HepG2 (cell line): ENCODE measurements around the gene XRCC1. TPM values are rescaled to one million over a fixed set of nuclear protein-coding genes. Genes with fewer than 3 reads are reported as not detected.

Experiments used
- ATAC-seq: fragments of 200-7000 bp; cut with Tn5 transposase; 3 replicates; pipeline ENCODE4 v1.9.1; 2020; ENCODE audit warnings: mild to moderate bottlenecking, moderate library complexity
- BruUV-seq: library from RNA; stranded (reverse); fragments of 400-500 nt; replicated peaks from 2 replicates; lab custom pipeline; 2021; lab: Mats Ljungman, UMichigan
- CTCF ChIA-PET: fragments of 300-600 bp; formaldehyde crosslinking; extraction: SDS; loops from one replicate; lab custom pipeline; 2021; ENCODE audit warnings: low total read pairs, inconsistent platforms, low intra/inter-chr PET ratio; lab: Yijun Ruan, JAX
- POLR2A ChIA-PET: fragments of 350-600 bp; sonication (Branson Sonifier 250); formaldehyde crosslinking; loops from one replicate; lab custom pipeline; 2020; ENCODE audit warnings: antibody characterized with exemption, inconsistent platforms; lab: Yijun Ruan, JAX
- DNase-seq: peaks from one replicate; pipeline ENCODE4 v3.0.0-alpha.2; 2015; ENCODE audit warnings: low spot score
- FAIRE-seq: peaks from 3 replicates; lab custom pipeline; 2011; peaks lifted over from hg19 to GRCh38; lab: Jason Lieb, UNC
- H2AFZ ChIP-seq: one replicate; pipeline ENCODE4 v1.6.1; 2011; ENCODE audit warnings: low read length, inconsistent platforms
- H3K27ac ChIP-seq: fragments of 300-600 bp; 3 replicates; pipeline ENCODE4 v1.8.0; 2011; ENCODE audit warnings: mixed run types, mild to moderate bottlenecking, mixed read lengths, low read length, inconsistent platforms; ENCODE audit not compliant: insufficient read depth; ENCODE audit errors: extremely low read length
- H3K27me3 ChIP-seq, 2 experiments: fragments of 200-600 bp in 1 of 2; 2 replicates in 1 of 2; 3 replicates in 1 of 2; pipeline versions ENCODE4 v1.6.0 to v1.8.0; 2011; ENCODE audit warnings: low read length in 2 of 2, mild to moderate bottlenecking in 2 of 2, moderate library complexity in 2 of 2, inconsistent platforms in 1 of 2; ENCODE audit not compliant: insufficient read depth in 2 of 2, control insufficient read depth in 1 of 2
- H3K36me3 ChIP-seq, 2 experiments: fragments of 200-600 bp in 1 of 2; replicated peaks in 1 of 2; 2 replicates in 1 of 2; 3 replicates in 1 of 2; pipeline versions ENCODE4 v1.5.1 to v1.8.0; 2011; ENCODE audit warnings: low read length in 2 of 2, inconsistent platforms in 1 of 2; ENCODE audit not compliant: insufficient read depth in 2 of 2, control insufficient read depth in 1 of 2
- H3K4me1 ChIP-seq: 2 replicates; pipeline ENCODE4 v1.5.1; 2012; ENCODE audit warnings: low read length, inconsistent platforms; ENCODE audit not compliant: insufficient read depth
- H3K4me2 ChIP-seq: 2 replicates; pipeline ENCODE4 v1.6.0; 2011; ENCODE audit warnings: low read depth, low read length, inconsistent platforms
- H3K4me3 ChIP-seq, 3 experiments: fragments of 200-600 bp in 1 of 3; sonication (generic), shearing (Covaris generic) in 1 of 3; replicated peaks in 1 of 3; 2 replicates each; pipeline ENCODE4 v1.5.1; 2011 to 2016; ENCODE audit warnings: low read length in 3 of 3, inconsistent platforms in 2 of 3, low read depth in 2 of 3, mild to moderate bottlenecking in 2 of 3, control low read depth in 1 of 3, mixed read lengths in 1 of 3; ENCODE audit not compliant: insufficient read depth in 1 of 3
- H3K79me2 ChIP-seq: one replicate; pipeline ENCODE4 v1.6.1; 2011; ENCODE audit warnings: low read length, inconsistent platforms; ENCODE audit not compliant: insufficient read depth
- H3K9ac ChIP-seq: 2 replicates; pipeline ENCODE4 v1.6.0; 2011; ENCODE audit warnings: mild to moderate bottlenecking, low read depth, low read length, inconsistent platforms; ENCODE audit not compliant: insufficient read depth
- H3K9me3 ChIP-seq: 2 replicates; pipeline ENCODE4 v1.5.1; 2012; ENCODE audit warnings: mild to moderate bottlenecking, low read length
- H4K20me1 ChIP-seq: 2 replicates; pipeline ENCODE4 v1.6.0; 2011; ENCODE audit warnings: inconsistent platforms, mild to moderate bottlenecking, low read length, moderate library complexity; ENCODE audit not compliant: insufficient read depth
- HCFC1 ChIP-seq: fragments of 150-350 bp; IDR thresholded peaks from 2 replicates; pipeline ENCODE4 v1.6.1; 2014; ENCODE audit warnings: low read depth, low read length
- HMG20A ChIP-seq: IDR thresholded peaks from 2 replicates; pipeline ENCODE4 v1.6.1; 2016; ENCODE audit warnings: borderline replicate concordance
- MEIS1 ChIP-seq: sonication (generic); formaldehyde crosslinking; IDR thresholded peaks from 2 replicates; pipeline ENCODE4 v1.9.0; 2021; ENCODE audit warnings: mild to moderate bottlenecking, missing genetic modification reagents, moderate library complexity, borderline replicate concordance
- PAX8 ChIP-seq: sonication (generic); formaldehyde crosslinking; IDR thresholded peaks from 2 replicates; pipeline ENCODE4 v1.8.0; 2022; ENCODE audit warnings: mild to moderate bottlenecking, missing genetic modification reagents, borderline replicate concordance
- TBL1XR1 ChIP-seq: fragments of 150-350 bp; IDR thresholded peaks from 2 replicates; pipeline ENCODE4 v1.6.1; 2014; ENCODE audit warnings: borderline replicate concordance, low read length; ENCODE audit not compliant: partially characterized antibody
- U2AF1 ChIP-seq: fragments of 200-400 bp; formaldehyde crosslinking; optimal IDR thresholded peaks from 2 replicates; pipeline ENCODE3; 2017; ENCODE audit warnings: mild to moderate bottlenecking, low read depth, low read length
- ZBTB38 ChIP-seq: sonication (generic); formaldehyde crosslinking; IDR thresholded peaks from 2 replicates; pipeline ENCODE4 v1.5.1; 2020; ENCODE audit warnings: mild to moderate bottlenecking, missing genetic modification reagents
- ZNF550 ChIP-seq: sonication (generic); formaldehyde crosslinking; IDR thresholded peaks from 2 replicates; pipeline ENCODE4 v1.4.0; 2020; ENCODE audit warnings: mild to moderate bottlenecking, missing genetic modification reagents, borderline replicate concordance
- ZNF781 ChIP-seq: sonication (generic); formaldehyde crosslinking; IDR thresholded peaks from 2 replicates; pipeline ENCODE4 v1.5.1; 2020; ENCODE audit warnings: borderline replicate concordance, mild to moderate bottlenecking, missing genetic modification reagents; ENCODE audit errors: not compliant biosample characterization
- WGBS: methylation state at CpG from one replicate; pipeline ENCODE4 v1.1.6; 2017; ENCODE audit warnings: low lambda C conversion rate; 5-methylcytosine and 5-hydroxymethylcytosine counted together
- in situ Hi-C: cut with HindIII; loops from 2 replicates; pipeline ENCODE4 v1.10.0; 2017; ENCODE audit warnings: low pct_unique_long_range_greater_than_20kb; ENCODE audit not compliant: extremely low pct_ligation_motif_present
- intact Hi-C: fragments of 100-400 bp; cut with micrococcal nuclease; formaldehyde crosslinking; loops from one replicate; pipeline ENCODE4 v1.10.0; 2022; ENCODE audit not compliant: unreplicated experiment
- polyA plus RNA-seq, 8 experiments: library from polyadenylated mRNA; depleted of rRNA in 3 of 8; stranded (reverse) in 7 of 8; unstranded in 1 of 8; fragments of >200 nt; fragmentation: Illumina TruSeq in 4 of 8; extraction: Trizol in 4 of 8; gene quantifications; 2 replicates each; pipeline versions ENCODE4 v1.2.1 to v1.2.3, GENCODE V29; 2011 to 2016; ENCODE audit warnings: low read depth in 4 of 8, missing spikeins in 1 of 8, mixed read lengths in 1 of 8; ENCODE audit not compliant: insufficient read depth in 1 of 8
- total RNA-seq, 5 experiments: library from RNA; depleted of rRNA; stranded (reverse); fragments of >200 nt; fragmentation: Illumina TruSeq; extraction: Trizol; gene quantifications; 2 replicates each; pipeline ENCODE4 v1.2.3, GENCODE V29; 2016; ENCODE audit warnings: low read depth in 1 of 5
- TF ChIP-seq, protein P1 (sequence below): sonication (generic); formaldehyde crosslinking; IDR thresholded peaks from 2 replicates; pipeline ENCODE4 v1.4.0; 2020; ENCODE audit warnings: mild to moderate bottlenecking, missing genetic modification reagents
- TF ChIP-seq, protein P2 (sequence below): IDR thresholded peaks from 2 replicates; pipeline ENCODE4 v1.6.1; 2016; ENCODE audit warnings: missing biosample characterization, missing genetic modification reagents, low read depth
- TF ChIP-seq, protein P3 (sequence below): IDR thresholded peaks from 2 replicates; pipeline ENCODE4 v1.6.1; 2016; ENCODE audit warnings: low read depth, missing genetic modification reagents, missing compliant biosample characterization

Gene XRCC1
- total and polyA plus RNA-seq, 2 of the 13 experiments (the other 11 are each of a cell fraction or from before 2014, with no cell fraction given): 24.7 to 26.3 TPM

GRCh38 chr19:43595999-43596841, 20.9 kb upstream of the XRCC1 start, which contains the start of the genes IRGQ and ZNF576:
IRGQ (minus strand) TSS chr19:43596134; CDS start chr19:43595338, 796 bp downstream.
ZNF576 (plus strand) TSS chr19:43596595; CDS start chr19:43597109, 514 bp downstream.
- peaks cover 2% of the 10 kb centered on the region; the same call in 1 of the 2 replicates for H4K20me1 ChIP-seq
- in situ Hi-C loops: loop anchor here (5.0 kb wide), 1 partner anchor 56 kb away; no protein-coding TSS in a partner anchor
- FAIRE-seq: peak; percentile 98
- TF ChIP-seq, protein P1, sequence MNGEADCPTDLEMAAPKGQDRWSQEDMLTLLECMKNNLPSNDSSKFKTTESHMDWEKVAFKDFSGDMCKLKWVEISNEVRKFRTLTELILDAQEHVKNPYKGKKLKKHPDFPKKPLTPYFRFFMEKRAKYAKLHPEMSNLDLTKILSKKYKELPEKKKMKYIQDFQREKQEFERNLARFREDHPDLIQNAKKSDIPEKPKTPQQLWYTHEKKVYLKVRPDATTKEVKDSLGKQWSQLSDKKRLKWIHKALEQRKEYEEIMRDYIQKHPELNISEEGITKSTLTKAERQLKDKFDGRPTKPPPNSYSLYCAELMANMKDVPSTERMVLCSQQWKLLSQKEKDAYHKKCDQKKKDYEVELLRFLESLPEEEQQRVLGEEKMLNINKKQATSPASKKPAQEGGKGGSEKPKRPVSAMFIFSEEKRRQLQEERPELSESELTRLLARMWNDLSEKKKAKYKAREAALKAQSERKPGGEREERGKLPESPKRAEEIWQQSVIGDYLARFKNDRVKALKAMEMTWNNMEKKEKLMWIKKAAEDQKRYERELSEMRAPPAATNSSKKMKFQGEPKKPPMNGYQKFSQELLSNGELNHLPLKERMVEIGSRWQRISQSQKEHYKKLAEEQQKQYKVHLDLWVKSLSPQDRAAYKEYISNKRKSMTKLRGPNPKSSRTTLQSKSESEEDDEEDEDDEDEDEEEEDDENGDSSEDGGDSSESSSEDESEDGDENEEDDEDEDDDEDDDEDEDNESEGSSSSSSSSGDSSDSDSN: peak; percentile 74
- TF ChIP-seq ZBTB38 (CRISPR knock-in tag) (peak; percentile 56; the same call in 1 of the 2 replicates), U2AF1 (no peak), ZNF781 (CRISPR knock-in tag) (no peak), PAX8 (no peak), MEIS1 (CRISPR knock-in tag) (no peak), TBL1XR1 (peak; percentile 18), ZNF550 (CRISPR knock-in tag) (no peak), HCFC1 (peak; percentile 83), HMG20A (no peak)
- TF ChIP-seq, protein P2, sequence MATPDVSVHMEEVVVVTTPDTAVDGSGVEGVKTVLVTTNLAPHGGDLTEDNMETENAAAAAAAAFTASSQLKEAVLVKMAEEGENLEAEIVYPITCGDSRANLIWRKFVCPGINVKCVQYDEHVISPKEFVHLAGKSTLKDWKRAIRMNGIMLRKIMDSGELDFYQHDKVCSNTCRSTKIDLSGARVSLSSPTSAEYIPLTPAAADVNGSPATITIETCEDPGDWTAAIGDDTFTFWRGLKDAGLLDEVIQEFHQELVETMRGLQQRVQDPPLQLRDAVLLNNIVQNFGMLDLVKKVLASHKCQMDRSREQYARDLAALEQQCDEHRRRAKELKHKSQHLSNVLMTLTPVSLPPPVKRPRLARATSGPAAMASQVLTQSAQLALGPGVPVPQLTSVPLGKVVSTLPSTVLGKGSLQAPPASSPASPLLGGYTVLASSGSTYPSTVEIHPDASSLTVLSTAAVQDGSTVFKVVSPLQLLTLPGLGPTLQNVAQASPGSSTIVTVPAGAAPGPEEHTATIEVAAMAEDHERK: peak; percentile 35; the same call in 1 of the 2 replicates
- TF ChIP-seq, protein P3, sequence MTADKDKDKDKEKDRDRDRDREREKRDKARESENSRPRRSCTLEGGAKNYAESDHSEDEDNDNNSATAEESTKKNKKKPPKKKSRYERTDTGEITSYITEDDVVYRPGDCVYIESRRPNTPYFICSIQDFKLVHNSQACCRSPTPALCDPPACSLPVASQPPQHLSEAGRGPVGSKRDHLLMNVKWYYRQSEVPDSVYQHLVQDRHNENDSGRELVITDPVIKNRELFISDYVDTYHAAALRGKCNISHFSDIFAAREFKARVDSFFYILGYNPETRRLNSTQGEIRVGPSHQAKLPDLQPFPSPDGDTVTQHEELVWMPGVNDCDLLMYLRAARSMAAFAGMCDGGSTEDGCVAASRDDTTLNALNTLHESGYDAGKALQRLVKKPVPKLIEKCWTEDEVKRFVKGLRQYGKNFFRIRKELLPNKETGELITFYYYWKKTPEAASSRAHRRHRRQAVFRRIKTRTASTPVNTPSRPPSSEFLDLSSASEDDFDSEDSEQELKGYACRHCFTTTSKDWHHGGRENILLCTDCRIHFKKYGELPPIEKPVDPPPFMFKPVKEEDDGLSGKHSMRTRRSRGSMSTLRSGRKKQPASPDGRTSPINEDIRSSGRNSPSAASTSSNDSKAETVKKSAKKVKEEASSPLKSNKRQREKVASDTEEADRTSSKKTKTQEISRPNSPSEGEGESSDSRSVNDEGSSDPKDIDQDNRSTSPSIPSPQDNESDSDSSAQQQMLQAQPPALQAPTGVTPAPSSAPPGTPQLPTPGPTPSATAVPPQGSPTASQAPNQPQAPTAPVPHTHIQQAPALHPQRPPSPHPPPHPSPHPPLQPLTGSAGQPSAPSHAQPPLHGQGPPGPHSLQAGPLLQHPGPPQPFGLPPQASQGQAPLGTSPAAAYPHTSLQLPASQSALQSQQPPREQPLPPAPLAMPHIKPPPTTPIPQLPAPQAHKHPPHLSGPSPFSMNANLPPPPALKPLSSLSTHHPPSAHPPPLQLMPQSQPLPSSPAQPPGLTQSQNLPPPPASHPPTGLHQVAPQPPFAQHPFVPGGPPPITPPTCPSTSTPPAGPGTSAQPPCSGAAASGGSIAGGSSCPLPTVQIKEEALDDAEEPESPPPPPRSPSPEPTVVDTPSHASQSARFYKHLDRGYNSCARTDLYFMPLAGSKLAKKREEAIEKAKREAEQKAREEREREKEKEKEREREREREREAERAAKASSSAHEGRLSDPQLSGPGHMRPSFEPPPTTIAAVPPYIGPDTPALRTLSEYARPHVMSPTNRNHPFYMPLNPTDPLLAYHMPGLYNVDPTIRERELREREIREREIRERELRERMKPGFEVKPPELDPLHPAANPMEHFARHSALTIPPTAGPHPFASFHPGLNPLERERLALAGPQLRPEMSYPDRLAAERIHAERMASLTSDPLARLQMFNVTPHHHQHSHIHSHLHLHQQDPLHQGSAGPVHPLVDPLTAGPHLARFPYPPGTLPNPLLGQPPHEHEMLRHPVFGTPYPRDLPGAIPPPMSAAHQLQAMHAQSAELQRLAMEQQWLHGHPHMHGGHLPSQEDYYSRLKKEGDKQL (CRISPR knock-in tag): no peak

More at GRCh38 chr19:43595999-43596841, 20.9 kb upstream of the XRCC1 start, which contains the start of the genes IRGQ and ZNF576:
- Histone ChIP-seq H3K9me3 (no peaks in the 10 kb centered on the region), H3K4me1 (peaks cover 19% of the 10 kb centered on the region), H3K9ac (peak within 1 kb of the TSS; percentile 91), H3K4me3 (peak within 1 kb of the TSS; percentile 74 to 90 (median 84)), H3K36me3 (peaks cover 6 to 23% of the 10 kb centered on the region in 2 experiments; a peak in 4 of 5 replicates), H3K27ac (peak within 1 kb of the TSS; percentile 94), H3K27me3 (no peaks in the 10 kb centered on the region; a peak in 1 of 5 replicates), H2AFZ (peak within 1 kb of the TSS; percentile 55), H3K79me2 (peaks cover 27% of the 10 kb centered on the region), H3K4me2 (peak within 1 kb of the TSS; percentile 88)
- BruUV-seq: TSS peak; percentile 47
- WGBS: under 1% methylated on average over 31 of the region's 60 CpGs
- DNase-seq (peak; percentile 98), ATAC-seq (peak; percentile 81)
- CTCF ChIA-PET: interaction anchor here (2.4 kb wide), 1 partner anchor 56 kb away, joined by 12 read pairs; no protein-coding TSS in a partner anchor
- intact Hi-C loops: loop anchor here (1.0 to 10.0 kb wide), 3 partner anchors 21 to 71 kb away; partner anchors contain the start of genes ETHE1, PINLYP and XRCC1
- POLR2A ChIA-PET: interaction anchor here (0.8 to 2.4 kb wide), 14 partner anchors 9 to 159 kb away, joined by 3 to 20 read pairs (median 6); partner anchors contain the start of genes SMG9 and ZNF575
